ENCODE data around the gene PGM1.

DNA sequence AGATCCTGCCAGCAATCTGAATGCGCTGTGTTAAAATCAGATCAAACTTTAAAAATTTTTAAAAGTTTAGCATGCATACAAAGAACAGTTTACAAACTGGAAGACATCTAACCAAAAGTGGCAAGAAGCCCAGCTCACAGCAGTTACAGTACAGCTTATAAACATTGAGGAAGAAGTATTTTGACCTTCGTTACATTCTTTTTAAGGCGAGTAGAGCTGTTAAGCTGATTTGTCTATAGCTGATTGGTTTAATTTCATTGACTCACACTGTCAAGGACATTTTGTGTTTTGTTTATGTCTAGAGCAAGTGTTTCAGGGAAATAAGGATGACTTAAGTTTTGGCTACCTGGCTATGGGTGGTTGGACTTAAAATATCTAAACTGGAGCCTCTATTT, 3.0 kb upstream of the PGM1 start:
- TF ChIP-seq POLR2AphosphoS5 (IDR thresholded peaks at IDR 0.05) (no peak), POLR2A (IDR thresholded peaks at IDR 0.05) (no peak)
- TF ChIP-seq, protein P1, sequence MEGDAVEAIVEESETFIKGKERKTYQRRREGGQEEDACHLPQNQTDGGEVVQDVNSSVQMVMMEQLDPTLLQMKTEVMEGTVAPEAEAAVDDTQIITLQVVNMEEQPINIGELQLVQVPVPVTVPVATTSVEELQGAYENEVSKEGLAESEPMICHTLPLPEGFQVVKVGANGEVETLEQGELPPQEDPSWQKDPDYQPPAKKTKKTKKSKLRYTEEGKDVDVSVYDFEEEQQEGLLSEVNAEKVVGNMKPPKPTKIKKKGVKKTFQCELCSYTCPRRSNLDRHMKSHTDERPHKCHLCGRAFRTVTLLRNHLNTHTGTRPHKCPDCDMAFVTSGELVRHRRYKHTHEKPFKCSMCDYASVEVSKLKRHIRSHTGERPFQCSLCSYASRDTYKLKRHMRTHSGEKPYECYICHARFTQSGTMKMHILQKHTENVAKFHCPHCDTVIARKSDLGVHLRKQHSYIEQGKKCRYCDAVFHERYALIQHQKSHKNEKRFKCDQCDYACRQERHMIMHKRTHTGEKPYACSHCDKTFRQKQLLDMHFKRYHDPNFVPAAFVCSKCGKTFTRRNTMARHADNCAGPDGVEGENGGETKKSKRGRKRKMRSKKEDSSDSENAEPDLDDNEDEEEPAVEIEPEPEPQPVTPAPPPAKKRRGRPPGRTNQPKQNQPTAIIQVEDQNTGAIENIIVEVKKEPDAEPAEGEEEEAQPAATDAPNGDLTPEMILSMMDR (IDR thresholded peaks at IDR 0.05): no peak

Data from stomach (tissue), 4 donors.